Measurements from ENCODE around the gene LIMS2.

- TF ChIP-seq CTCF (IDR thresholded peaks at IDR 0.05): no peak
- no peak for TF ChIP-seq POLR2AphosphoS5 (IDR thresholded peaks at IDR 0.05)
- no peak for TF ChIP-seq POLR2A (IDR thresholded peaks at IDR 0.05; ENCODE audit: low read depth)
- TF ChIP-seq EP300 (IDR thresholded peaks at IDR 0.05): no peak
Measured at GRCh38 chr2:127715778-127716449, 40.6 kb upstream of the LIMS2 start.
